ENCODE data around the gene RANGAP1. TPM values are rescaled to one million over a fixed set of nuclear protein-coding genes. Genes with fewer than 3 reads are reported as not detected.
A peak's percentile ranks its signal among the peaks of the same experiment; 100 is the strongest.

The RANGAP1 gene
- total RNA-seq, 4 donors from 2014 or later = 21.3 to 28.1 (median 26.2) TPM

DNA sequence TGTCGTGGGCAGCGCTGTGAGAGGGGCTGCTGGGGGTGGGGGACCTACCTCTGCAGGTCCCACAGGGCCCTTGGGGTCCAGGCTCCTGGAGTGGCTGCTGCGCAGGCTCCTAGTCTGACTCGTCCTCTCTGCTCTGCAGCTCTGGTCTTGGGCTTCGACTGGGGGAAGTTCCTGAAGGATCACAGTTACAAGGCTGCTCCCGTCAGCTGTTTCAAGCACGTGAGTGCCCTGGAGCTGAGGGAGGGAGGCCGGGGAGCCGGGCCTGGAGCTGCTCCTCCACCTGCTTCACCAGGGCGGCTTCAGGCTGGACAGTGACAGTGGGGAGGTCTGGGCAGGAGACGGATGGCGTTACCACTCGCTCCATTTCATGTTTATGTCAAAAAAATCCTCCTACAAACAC lies 69.0 kb downstream of the RANGAP1 start:
- peaks cover 0 to 26% (median 4%) of the 10 kb centered on the region in 4 donors for H3K4me1 ChIP-seq
- in situ Hi-C loops (cut with MboI; ENCODE audit: low pct_ligation_motif_present in 1 of 4, low pct_unique_long_range_greater_than_20kb in 1 of 4, low sequenced_read_pairs in 3 of 4) (no loop called here), intact Hi-C loops (cut with DNase I; ENCODE audit: low total_unique reads) (no loop called here)
- H3K36me3 ChIP-seq = peaks cover 0 to 16% (median 6%) of the 10 kb centered on the region in 4 donors
- no peaks in the 10 kb centered on the region for H3K9me3 ChIP-seq
- no peaks in the 10 kb centered on the region for H3K27me3 ChIP-seq
- no peak for TF ChIP-seq EP300 (IDR thresholded peaks at IDR 0.05; ENCODE audit: low read depth)
- TF ChIP-seq POLR2A (IDR thresholded peaks at IDR 0.05) = no peak
- TF ChIP-seq POLR2AphosphoS5 (IDR thresholded peaks at IDR 0.05) = no peak
- TF ChIP-seq, protein P1, sequence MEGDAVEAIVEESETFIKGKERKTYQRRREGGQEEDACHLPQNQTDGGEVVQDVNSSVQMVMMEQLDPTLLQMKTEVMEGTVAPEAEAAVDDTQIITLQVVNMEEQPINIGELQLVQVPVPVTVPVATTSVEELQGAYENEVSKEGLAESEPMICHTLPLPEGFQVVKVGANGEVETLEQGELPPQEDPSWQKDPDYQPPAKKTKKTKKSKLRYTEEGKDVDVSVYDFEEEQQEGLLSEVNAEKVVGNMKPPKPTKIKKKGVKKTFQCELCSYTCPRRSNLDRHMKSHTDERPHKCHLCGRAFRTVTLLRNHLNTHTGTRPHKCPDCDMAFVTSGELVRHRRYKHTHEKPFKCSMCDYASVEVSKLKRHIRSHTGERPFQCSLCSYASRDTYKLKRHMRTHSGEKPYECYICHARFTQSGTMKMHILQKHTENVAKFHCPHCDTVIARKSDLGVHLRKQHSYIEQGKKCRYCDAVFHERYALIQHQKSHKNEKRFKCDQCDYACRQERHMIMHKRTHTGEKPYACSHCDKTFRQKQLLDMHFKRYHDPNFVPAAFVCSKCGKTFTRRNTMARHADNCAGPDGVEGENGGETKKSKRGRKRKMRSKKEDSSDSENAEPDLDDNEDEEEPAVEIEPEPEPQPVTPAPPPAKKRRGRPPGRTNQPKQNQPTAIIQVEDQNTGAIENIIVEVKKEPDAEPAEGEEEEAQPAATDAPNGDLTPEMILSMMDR (IDR thresholded peaks at IDR 0.05) = no peak
- peak overlapping the region; percentile 69 to 82 (median 76) for H3K27ac ChIP-seq
- 68% methylated on average over 12 of the region's 13 CpGs; no CpG with 5 or more reads in 1 of the 2 donors for WGBS, 2 donors (ENCODE audit: low coverage in 1 of 2)
- H3K4me3 ChIP-seq = no peak overlapping the region
- DNase-seq = no peak

DNA sequence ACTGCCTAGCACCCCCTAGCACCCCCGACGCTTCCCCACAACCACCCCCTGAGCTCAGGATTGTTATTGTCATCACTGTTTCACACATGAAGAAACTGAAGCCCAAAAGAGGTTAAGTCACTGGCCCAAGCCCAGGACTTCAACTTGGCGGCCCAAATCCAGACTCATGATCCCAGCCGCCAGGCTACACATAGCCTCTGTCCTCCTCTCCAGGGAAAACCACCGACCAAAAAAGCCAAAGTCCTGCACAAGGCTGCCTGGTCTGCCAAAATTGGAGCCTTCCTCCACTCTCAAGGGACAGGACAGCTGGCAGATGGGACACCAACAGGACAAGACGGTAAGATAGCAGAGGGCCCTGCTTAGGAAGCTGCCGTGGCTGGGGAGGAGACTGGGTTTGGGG lies 70.1 kb downstream of the RANGAP1 start:
- no peak overlapping the region for H3K4me3 ChIP-seq
- no peak for DNase-seq
- WGBS, 2 donors (ENCODE audit: low coverage in 1 of 2) = 95 to 100% methylated on average over 3 to 7 of the region's 7 CpGs
- peaks cover 0 to 12% (median 1%) of the 10 kb centered on the region in 4 donors for H3K36me3 ChIP-seq
- no peak for TF ChIP-seq POLR2A (IDR thresholded peaks at IDR 0.05)
- TF ChIP-seq, protein P1 (IDR thresholded peaks at IDR 0.05) = no peak
- TF ChIP-seq POLR2AphosphoS5 (IDR thresholded peaks at IDR 0.05) = no peak
- no peak for TF ChIP-seq EP300 (IDR thresholded peaks at IDR 0.05; ENCODE audit: low read depth)
- intact Hi-C loops (cut with DNase I; ENCODE audit: low total_unique reads) = no loop called here
- H3K4me1 ChIP-seq = peaks cover 0 to 26% (median 4%) of the 10 kb centered on the region in 4 donors
- in situ Hi-C loops (cut with MboI; ENCODE audit: low pct_ligation_motif_present in 1 of 4, low pct_unique_long_range_greater_than_20kb in 1 of 4, low sequenced_read_pairs in 3 of 4) = no loop called here
- no peaks in the 10 kb centered on the region for H3K27me3 ChIP-seq
- H3K9me3 ChIP-seq = no peaks in the 10 kb centered on the region
- no peak overlapping the region for H3K27ac ChIP-seq

DNA sequence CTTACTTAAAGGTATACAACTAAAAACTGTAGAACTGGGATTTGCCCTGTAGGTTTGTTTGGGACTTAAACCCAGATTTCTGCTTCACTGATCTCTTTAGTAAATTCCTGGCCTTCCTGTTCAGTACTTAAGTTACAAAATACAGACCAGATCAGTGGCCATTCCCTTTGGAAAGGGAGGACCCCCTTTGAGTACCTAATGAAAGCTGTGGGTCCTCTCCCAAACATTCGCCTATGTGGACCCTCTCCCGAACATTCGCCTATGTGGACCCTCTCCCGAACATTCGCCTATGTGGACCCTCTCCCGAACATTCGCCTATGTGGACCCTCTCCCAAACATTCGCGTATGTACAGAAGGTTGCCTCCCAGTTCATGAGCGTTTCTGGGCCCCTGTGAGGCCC lies 70.6 kb downstream of the RANGAP1 start:
- Histone ChIP-seq H3K4me1 (peaks cover 0 to 26% (median 4%) of the 10 kb centered on the region in 4 donors), H3K27ac (no peak overlapping the region), H3K36me3 (peaks cover 0 to 14% (median 0%) of the 10 kb centered on the region in 4 donors), H3K4me3 (no peak overlapping the region), H3K27me3 (no peaks in the 10 kb centered on the region), H3K9me3 (no peaks in the 10 kb centered on the region)
- no peak for DNase-seq
- in situ Hi-C loops (cut with MboI; ENCODE audit: low pct_ligation_motif_present in 1 of 4, low pct_unique_long_range_greater_than_20kb in 1 of 4, low sequenced_read_pairs in 3 of 4) = no loop called here
- TF ChIP-seq POLR2A (IDR thresholded peaks at IDR 0.05) (no peak), POLR2AphosphoS5 (IDR thresholded peaks at IDR 0.05) (no peak), EP300 (IDR thresholded peaks at IDR 0.05; ENCODE audit: low read depth) (no peak)
- TF ChIP-seq, protein P1 (IDR thresholded peaks at IDR 0.05) = no peak
- 97 to 100% methylated on average over 1 to 10 of the region's 10 CpGs for WGBS, 2 donors (ENCODE audit: low coverage in 1 of 2)
- intact Hi-C loops (cut with DNase I; ENCODE audit: low total_unique reads) = no loop called here

- H3K4me1 ChIP-seq = peaks cover 7 to 12% (median 9%) of the 10 kb centered on the region in 4 donors
- TF ChIP-seq POLR2AphosphoS5 (IDR thresholded peaks at IDR 0.05) = no peak
- no peak for TF ChIP-seq EP300 (IDR thresholded peaks at IDR 0.05; ENCODE audit: low read depth)
- TF ChIP-seq, protein P1 (IDR thresholded peaks at IDR 0.05) = no peak
- no peak for TF ChIP-seq POLR2A (IDR thresholded peaks at IDR 0.05)
- WGBS, 2 donors (ENCODE audit: low coverage in 1 of 2) = 85 to 92% methylated on average over 9 of the region's 9 CpGs
- DNase-seq = no peak
- intact Hi-C loops (cut with DNase I; ENCODE audit: low total_unique reads) (no loop called here), in situ Hi-C loops (cut with MboI; ENCODE audit: low pct_ligation_motif_present in 1 of 4, low pct_unique_long_range_greater_than_20kb in 1 of 4, low sequenced_read_pairs in 3 of 4) (no loop called here)
- H3K9me3 ChIP-seq = no peaks in the 10 kb centered on the region
- H3K27me3 ChIP-seq = no peaks in the 10 kb centered on the region
- peaks cover 0 to 10% (median 1%) of the 10 kb centered on the region in 4 donors for H3K36me3 ChIP-seq
- H3K27ac ChIP-seq = no peak overlapping the region
- H3K4me3 ChIP-seq = no peak overlapping the region
These were observed 79.3 kb downstream of the RANGAP1 start for GRCh38 chr22:41206719-41207118.

All from transverse colon (tissue), 4 donors.